HG03066 (cell line): ENCODE results near the gene FAM24A.
"Not testable (repeated sequence)": the region's sequence is repeated elsewhere in the genome, so short reads cannot be mapped to it uniquely, and the experiment has no call there.

ENCODE experiments used
- ATAC-seq: cut with Tn5 transposase; IDR thresholded peaks from one replicate; pipeline ENCODE4 v1.9.1; 2021; ENCODE audit warnings: low read depth; ENCODE audit not compliant: unreplicated experiment

FAM24A gene, protein sequence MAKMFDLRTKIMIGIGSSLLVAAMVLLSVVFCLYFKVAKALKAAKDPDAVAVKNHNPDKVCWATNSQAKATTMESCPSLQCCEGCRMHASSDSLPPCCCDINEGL

DNA sequence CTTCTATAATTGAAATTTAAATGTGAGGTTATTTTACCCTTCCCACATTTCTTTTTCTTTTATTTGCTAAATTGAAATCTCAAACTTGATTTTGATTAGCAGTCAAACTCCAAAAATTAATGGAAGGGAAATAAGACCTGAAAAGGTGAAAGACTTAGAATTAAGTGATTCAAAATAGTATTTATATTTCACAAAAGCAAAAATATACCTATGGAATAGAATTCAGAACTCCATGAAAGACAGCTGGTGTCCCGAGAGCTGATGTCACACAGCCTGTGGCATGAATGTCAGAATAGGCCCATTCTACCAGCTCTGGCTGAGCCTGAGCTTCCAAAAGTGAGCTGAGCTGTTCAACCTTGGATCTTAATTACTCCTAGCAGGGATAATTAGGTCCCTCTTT is at the start of gene FAM24A:
Gene FAM24A, plus strand, starts transcription at position 301 of the 400 bp plus-strand sequence. CDS start 1,025 bp downstream, outside the sequence.
- no peak for ATAC-seq

DNA sequence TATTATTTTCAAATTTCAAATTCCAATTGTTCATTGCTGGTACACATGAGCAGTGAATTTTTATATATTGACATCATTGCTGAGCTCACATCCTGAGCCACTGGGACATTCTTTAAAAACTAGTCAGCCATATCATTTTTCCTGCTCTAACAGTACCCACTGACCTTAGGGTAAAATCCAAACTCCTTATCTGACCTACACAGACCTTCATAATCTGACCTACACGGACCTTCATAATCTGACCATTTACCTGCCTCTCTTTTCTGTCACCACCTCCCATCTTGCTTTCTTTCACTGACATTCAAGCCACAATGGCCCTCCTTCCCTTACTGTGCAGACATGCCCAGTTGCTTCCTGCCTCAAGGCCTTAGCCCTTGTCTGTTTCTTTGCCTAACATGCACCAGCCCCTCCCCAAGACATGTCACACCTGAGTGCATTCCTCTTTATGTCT is 48.7 kb upstream of the FAM24A start:
- ATAC-seq = no peak

DNA sequence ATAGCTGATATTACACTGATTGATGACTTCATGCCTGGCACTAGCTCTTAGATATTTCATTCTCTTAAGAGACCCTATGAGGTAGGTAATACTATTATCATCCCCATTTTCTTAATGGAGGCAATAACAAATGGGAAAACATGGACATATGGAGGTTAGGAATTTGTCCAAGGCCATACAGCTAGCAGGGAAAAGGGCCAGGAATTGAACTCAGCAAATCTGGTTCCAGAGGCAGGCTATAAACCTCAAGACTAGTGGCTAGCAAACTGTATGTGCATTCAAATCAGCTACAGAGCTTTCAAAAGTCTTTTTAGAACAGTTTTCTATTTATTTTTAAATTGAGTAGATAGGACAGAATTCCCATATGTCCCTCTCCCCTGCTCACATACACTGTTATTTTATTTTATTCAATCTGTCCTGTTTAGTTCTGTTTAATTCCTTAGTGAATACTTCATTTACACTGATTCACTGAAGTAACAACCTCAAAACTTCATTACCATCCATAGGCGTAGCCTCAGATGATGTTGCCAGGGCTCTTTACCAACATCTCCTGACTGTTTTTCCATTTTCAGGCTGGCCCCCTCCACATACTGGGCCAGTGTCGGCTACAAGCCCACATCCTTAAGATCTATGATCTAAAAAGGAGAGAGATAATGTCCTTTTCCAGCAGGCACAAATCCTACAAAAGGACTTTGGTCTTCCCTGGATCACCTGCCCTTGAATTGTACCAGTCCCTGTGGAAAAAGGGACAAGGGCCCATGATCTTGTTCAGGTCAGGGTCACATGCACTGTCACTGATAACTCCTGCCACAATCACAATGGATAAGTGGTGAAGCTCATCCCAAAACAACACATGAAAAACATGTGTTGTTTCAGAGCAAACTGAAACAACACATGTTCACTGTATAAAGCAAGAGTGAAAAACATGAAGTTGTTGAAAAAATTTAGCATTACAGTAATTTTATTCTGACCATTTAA is 46.9 kb upstream of the FAM24A start:
- no peak for ATAC-seq

DNA sequence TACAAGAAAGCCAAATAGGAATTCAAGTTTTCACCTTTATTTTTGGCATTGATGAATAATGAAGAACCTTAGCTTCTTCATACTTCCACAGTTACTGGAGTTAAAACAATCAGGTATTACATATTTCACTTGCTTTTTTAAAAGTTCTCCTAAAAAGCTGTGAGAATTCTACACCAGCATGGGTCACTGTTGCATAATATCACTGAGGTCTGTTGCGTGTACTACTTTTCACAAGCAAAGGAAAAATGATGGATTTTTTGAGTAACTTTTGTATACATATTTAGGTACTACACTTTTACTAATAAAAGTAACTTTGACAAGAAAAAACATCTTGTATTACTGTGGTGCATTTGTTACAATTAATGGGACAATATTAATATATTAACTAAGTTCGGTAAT is 46.2 kb upstream of the FAM24A start:
- ATAC-seq = no peak

DNA sequence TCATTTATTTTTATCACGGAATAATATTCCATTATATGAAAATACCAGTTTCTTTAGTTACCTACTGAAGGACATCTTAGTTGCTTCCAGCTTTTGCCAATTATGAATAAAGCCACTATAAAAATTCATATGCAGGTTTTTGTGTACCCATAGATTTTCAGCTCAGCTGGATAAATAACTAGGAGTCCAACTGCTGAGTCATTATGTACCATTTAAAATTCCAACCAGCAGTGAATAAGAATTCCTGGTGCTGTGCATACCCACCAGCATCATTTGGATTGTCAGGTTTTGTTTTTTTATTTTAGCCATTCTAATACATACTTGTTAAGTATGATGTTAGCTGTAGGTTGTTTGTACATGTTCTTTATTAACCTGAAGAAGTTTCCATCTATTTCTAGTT is 45.5 kb upstream of the FAM24A start:
- ATAC-seq = no peak

DNA sequence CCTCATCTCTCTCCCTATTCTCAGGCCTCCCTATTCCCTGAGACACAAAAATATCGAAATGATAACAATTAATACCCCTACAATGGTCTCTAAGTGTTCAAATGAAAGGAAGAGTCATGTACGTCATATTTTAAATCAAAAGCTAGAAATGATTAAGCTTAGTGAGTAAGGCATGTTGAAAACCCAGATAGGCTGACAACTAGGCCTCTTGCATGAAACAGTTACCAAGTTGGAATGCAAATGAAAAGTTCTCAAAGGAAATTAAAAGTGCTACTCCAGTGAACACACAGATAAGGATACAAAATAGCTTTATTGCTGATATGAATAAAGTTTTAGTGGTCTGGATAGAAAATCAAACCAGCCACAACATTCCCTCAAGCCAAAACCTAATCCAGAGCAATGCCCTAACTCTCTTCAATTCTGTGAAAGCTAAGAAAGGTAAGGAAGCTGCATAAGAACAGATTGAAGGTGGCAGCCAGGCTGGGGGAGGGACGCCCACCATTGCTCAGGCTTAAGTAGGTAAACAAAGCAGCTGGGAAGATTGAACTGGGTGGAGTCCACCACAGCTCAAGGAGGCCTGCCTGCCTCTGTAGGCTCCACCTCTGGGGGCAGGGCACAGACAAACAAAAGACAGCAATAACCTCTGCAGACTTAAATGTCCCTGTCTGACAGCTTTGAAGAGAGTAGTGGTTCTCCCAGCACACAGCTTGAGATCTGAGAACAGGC is 43.5 kb upstream of the FAM24A start:
- ATAC-seq = not testable (repeated sequence)

DNA sequence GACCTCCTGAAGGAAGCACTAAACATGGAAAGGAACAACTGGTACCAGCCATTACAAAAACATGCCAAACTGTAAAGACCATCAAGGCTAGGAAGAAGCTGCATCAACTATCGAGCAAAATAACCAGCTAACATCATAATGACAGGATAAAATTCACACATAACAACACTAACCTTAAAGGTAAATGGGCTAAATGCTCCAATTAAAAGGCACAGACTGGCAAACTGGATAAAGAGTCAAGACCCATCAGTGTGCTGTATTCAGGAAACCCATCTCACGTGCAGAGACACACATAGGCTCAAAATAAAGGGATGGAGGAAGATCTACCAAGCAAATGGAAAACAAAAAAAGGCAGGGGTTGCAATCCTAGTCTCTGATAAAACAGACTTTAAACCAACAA is 41.6 kb upstream of the FAM24A start:
- ATAC-seq = not testable (repeated sequence)

DNA sequence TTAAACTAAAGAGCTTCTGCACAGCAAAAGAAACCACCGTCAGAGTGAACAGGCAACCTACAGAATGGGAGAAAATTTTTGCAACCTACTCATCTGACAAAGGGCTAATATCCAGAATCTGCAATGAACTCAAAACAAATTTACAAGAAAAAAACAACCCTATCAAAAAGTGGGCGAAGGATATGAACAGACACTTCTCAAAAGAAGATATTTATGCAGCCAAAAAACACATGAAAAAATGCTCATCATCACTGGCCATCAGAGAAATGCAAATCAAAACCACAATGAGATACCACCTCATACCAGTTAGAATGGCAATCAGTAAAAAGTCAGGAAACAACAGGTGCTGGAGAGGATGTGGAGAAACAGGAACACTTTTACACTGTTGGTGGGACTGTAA is 38.5 kb upstream of the FAM24A start:
- not testable (repeated sequence) for ATAC-seq

DNA sequence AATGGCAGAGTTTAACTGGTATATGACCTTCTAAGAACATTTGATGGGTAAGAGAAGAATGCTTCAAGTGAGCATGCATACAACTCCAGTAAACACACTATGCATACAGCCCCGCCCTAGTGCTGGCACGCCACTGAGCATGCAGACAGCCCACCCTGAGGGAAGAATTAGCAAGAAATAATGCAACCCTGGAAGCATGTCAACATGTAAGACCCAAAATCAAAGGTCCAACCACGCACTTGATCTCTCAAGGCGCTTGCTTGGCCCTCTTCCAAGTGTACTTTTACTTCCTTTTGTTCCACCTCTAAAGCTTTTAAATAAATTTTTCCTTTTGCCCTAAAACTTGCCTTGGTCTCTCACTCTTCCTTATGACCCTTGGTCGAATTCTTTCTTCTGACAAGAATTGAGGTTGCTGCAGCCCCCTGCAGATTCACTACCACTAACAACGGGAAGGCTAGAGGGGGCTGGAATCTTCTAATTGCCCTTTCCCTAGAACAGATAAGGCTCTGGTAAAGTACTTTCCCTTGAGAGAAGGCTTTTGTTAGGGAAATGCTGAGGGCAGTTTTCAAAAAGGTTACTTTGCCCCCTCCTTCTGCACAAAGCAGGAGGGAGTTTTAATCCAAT is 34.5 kb upstream of the FAM24A start:
- ATAC-seq = no peak

DNA sequence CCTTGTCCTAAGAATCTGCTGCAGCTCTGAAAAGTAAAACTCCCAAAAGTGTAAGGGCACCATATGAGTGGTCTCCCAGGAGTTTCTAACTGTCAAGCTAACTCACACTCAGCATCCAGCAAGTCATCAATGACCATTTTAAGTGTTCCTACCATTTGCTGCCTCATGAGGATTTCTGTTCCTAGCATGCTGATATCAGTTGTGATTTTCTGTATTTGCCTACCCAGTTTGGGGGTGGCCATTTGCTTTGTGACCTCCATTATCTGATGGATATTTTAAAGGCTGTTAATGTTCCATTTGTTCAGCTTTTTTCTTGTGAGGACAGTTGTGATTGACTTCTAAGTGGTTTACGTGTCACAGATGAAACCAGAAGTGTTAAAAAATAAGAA is 33.9 kb upstream of the FAM24A start:
- no peak for ATAC-seq

DNA sequence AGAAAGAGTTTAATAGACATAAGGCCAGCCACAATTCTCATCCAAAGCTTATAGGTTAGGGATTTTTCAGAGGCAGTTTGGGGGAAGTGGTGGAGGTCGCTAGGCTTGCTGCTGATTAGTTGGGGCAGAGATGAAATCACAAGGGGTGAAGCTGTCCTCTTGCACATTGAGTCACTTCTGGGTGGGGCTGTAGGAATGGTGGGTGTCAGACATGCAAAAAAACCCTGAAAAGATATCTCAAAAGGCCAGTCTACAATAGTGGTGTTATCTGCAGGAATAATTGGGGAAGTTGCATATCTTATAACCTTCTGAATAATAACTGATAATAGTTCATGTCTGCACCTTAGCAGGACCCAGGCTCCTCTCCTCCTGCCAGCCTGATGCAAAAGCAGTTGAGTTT is 33.1 kb upstream of the FAM24A start:
- no peak for ATAC-seq

DNA sequence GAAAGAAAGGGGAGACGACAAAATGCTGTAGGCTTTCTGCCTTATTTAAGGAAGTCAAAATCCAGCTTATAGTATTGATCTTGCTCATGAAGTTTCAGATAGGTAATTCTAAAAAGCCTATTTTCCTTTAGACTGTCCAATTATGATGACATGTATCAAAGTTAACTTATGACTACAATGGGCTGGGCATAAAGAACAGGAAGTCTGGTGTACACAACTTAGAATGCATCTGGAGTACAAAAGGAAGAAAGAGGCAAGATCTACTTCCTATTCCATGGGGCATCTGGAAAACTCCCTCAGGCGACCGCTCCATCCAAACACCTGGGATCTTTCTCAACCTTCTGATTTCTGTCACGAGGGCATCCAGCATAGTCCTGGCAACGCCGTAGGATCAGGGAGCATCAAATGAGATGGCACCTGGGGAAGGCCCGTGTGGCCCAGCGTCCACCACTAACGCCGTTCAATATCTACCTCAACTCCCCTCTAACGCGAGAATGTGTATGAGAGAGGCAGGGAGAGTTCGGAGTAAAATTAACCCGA is 31.5 kb upstream of the FAM24A start:
- ATAC-seq = no peak

DNA sequence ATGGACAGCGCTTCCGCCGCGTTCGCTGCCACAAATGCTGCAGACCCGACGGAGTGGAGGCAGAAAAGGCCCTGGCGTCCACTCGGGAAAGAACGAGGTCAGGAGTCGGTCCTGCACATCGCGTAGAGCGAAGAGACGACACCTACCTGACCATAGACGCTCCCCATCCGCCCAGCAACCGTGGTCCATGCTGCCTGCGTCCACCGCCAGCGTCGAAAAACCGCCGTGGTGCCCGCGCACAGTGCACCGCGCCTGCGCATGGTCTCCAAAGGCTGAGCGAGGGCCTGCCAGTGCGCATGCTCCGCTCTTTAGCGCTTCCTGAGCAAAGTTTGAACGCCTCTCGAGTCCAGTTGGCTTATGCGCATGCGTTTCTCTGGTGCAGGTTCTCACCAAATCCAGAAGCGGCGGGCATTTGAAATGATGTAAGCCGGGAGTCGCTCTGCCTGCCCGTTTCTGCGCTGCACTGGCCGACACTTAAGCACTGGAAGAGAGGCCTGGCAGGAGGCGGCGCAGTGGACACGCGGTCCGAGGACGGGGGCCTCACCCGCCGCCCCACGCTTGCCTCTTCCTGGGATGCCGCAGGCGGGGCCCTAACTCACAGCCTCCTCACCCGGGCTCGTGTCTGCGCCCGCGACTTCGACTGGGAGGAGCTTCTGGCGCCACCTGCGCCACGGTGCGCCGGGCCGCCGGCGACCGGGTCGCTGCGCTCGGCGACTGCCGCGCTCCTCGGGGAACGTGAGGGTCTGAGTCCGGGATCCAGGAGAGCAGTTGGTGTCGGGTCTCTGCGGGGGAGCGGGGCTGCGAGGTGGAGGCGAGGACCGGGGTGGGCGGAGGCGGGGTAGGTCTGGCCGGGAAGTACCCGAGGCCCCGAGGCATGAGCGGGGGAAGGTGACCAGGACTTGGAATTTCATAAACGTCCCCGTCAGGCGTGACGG is 30.8 kb upstream of the FAM24A start, which contains the start of gene FAM24B:
Gene FAM24B, minus strand, starts transcription at position 243 of the 935 bp plus-strand sequence. CDS start 29,066 bp downstream, outside the sequence.
- peak; percentile 77 for ATAC-seq

DNA sequence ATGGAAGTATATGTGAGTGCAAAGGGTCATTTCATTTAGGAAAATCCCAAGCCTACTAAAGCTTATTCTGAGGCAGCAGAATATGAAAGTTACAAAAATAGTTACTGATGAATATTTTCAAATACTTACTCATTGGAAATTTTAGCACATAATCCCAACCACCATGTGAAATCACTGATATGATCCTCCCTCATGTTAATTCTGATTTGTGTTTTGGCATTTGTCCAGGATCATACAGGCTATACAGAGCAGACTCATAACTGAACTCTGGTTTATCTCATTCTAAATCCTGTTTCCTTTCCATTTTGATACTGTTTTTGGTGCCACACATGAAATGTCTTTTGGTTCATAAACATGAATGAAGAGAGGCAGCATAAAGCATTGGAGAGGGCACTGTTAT is 27.6 kb upstream of the FAM24A start:
- ATAC-seq = no peak

DNA sequence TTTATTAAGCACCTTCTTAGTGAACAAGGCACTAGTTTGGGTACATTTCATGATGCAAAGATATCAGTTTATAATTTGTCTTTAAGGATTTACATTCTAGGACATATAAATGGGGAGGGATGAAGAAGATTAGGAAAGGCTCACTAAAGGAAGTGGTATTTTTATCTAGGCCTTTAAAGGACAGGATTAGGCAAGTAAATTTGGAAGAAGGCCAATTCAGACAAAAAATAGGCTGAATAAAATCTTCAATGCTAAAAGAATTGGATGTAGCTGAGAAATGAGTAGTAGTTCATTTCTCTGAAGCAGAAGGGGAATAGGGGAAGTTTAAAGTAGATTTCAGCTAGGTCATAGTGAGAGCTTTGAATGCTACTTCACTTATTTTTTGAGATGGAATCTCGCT is 26.2 kb upstream of the FAM24A start:
- ATAC-seq = no peak

DNA sequence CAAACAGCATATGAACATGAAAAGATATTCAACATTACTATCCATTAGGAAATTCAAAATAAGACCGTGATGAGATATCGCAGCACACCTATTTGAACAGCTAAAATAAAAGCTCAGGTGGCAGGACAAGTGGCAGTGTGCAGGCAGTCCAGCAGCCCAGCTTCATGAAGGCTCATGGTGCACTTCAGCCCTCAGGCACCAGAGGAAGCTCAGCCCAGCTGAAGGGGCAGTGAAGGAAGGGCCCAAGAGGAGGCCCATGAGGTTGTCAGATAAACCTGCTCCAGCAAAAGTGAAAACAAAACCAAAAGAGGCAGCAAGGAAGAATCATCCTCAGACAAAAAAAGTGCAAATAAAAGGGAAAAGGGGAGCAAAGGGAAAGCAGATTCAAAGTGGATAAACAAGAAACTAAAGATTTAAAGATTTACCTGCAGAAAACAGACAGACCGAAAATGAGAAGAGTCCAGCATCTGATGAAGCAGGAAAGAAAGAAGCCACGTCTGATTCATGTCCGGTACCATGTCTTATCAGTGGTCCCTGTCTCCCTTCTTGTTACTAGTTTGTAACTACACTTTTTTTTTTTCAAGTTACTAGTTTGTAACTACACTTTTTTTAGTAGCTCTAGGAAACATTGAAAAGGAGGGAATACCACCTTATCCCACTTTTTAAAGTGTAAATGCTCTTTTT is 16.0 kb upstream of the FAM24A start:
- no peak for ATAC-seq

DNA sequence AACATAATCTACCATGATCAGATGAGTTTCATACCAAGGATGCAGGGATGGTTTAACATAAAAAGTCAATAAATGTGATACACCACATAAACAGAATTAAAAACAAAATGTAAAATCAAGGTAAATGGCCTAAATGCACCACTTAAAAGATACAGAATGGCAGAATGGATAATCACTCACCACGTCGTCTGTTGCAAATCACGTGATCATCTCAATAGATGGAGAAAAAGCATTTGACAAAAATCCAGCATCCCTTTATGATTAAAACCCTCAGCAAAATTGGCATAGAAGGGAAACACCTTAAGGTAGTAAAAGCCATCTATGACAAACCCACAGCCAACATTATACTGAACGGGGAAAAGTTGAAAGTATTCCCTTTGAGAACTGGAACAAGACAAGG is 6.5 kb upstream of the FAM24A start:
- ATAC-seq = not testable (repeated sequence)

DNA sequence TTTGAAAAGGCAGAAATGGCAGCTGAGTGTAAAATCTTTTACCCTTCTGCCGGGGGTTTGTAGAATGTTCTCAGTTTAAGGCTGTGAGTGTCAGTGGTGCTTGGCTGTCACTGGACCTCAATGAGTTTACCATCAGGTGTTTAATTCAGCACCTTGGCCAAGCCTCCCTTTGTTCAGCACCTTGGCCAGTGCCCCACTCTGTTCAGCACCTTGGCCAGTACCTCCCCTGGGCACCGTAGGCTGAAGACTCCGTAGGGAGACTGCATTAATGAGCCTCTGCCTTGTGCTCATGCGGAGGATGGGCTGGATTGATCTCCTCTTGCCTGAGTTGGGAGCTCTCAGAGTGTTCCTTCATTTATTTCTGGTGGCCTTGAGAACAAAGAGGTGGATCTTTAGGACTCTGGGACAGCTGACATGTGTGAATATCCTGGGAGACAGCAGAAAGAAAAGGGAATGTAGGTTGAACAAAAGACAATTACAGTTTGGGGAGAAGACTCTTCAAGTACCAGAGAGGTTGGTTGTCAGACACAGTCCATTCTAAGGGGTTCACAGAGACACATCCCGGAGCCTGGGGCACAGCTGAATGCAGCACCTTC is 1.6 kb downstream of the FAM24A start:
- ATAC-seq = no peak
